ENCODE measurements around the gene NEURL1B.
"Not testable (repeated sequence)": the region's sequence is repeated elsewhere in the genome, so short reads cannot be mapped to it uniquely, and the experiment has no call there.

The NEURL1B gene

DNA sequence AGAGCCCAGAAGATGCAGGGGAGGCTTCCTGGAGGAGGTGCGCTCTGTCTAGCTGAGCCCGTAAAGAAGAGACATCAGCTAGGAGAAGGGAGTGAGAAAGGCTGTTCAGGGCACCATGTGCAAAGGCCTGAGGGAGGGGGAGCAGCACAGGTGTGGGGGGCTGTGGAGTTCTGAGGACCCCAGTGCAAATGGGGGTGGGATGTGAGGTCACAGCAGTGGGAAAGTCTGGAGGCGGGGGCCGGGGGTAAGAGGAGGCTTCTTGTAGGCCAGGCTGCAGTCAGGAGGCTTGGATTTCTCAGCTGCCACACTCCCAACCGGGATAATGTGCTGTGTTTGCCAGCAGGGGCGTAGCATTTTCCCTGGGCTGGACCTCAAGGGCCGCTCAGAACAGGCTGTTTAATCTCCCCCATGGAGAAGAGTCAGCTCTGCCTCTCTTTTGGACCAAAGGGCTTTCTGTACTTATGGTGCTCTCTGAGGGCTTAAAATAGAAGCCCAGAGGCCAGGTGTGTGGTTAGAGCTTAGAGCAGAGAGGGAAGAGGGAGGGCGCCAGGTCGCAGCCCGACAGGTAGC lies 5.7 kb downstream of the NEURL1B start:
- H3K9me3 ChIP-seq (ENCODE audit: low read depth, low read length), result no peaks in the 10 kb centered on the region
- no peak overlapping the region for H3K27ac ChIP-seq
- no peak overlapping the region for H3K9ac ChIP-seq (ENCODE audit: insufficient read length)
- no peaks in the 10 kb centered on the region for H3K36me3 ChIP-seq (ENCODE audit: insufficient read depth, low read length)
- no peak for DNase-seq (ENCODE audit: low read depth, low spot score)
- no peak overlapping the region for H3K4me3 ChIP-seq
- no peak for TF ChIP-seq EZH2 (IDR thresholded peaks at IDR 0.05)

DNA sequence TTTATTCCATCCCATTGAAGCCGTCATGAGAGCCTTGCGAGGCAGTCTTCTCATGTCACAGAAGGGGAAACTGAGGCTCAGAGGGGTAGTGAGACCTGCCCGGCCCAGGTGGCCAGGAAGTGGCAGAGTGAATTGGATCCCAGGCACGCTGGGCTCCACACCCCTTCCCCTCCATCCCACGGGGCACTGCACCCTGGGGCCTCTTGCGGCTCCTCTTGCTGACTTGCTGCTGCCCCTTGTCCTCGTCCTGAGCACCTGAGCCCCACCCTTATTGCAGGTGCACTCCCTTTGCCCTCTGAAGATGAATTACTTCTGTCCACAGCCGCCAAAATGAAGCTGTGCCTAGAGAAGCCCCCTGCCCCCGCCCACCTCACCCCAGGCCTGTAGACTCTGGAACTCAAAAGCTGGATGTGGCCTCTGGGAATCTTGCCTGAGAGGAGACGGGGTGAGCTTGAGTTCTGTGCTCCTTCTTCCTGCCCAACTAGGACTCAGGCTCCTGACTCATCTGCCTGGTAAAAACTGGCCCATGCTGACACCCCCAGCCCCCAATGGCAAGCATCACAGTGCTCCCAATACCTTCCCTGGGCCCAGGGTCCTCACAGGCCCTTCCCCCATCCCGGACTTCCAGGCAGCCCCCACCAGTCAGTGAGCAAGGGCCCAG lies 6.4 kb downstream of the NEURL1B start:
- H3K27ac ChIP-seq, result no peak overlapping the region
- DNase-seq (ENCODE audit: low read depth, low spot score), result no peak
- TF ChIP-seq FOXP2 (optimal IDR thresholded peaks at IDR 0.05; ENCODE audit: control extremely low read depth, extremely low read length, insufficient read depth), result no peak
- TF ChIP-seq POLR2AphosphoS5 (IDR thresholded peaks at IDR 0.05; ENCODE audit: borderline replicate concordance, low read depth, low read length), result no peak
- TF ChIP-seq EZH2 (IDR thresholded peaks at IDR 0.05), result no peak
- H3K9ac ChIP-seq (ENCODE audit: insufficient read length), result no peak overlapping the region
- H3K4me3 ChIP-seq, result no peak overlapping the region
- H3K9me3 ChIP-seq (ENCODE audit: low read depth, low read length), result no peaks in the 10 kb centered on the region
- H3K36me3 ChIP-seq (ENCODE audit: insufficient read depth, low read length), result no peaks in the 10 kb centered on the region

DNA sequence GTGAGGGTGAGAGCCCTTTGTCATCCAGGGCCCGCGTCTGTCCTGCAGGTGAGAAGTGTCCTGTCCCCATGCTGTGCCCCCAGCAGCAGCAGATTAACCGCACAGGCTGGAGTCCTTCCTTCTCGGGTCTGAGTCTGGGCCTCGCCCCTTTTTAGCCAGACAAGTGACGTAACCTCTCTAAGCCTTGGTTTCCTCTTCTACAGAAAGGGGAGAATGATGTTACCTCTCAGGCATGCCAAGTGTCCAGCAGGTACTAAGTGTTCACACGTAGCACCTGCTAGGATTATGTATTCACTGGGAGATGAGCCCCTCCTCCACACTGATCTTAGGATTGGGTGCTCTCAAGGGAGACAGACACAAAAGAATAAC lies 6.9 kb downstream of the NEURL1B start:
- H3K9me3 ChIP-seq (ENCODE audit: low read depth, low read length), result no peaks in the 10 kb centered on the region
- TF ChIP-seq FOXP2 (optimal IDR thresholded peaks at IDR 0.05; ENCODE audit: control extremely low read depth, extremely low read length, insufficient read depth) (no peak), POLR2AphosphoS5 (IDR thresholded peaks at IDR 0.05; ENCODE audit: borderline replicate concordance, low read depth, low read length) (no peak), EZH2 (IDR thresholded peaks at IDR 0.05) (no peak)
- no peak overlapping the region for H3K9ac ChIP-seq (ENCODE audit: insufficient read length)
- DNase-seq (ENCODE audit: low read depth, low spot score), result no peak
- no peak overlapping the region for H3K27ac ChIP-seq
- H3K36me3 ChIP-seq (ENCODE audit: insufficient read depth, low read length), result no peaks in the 10 kb centered on the region
- H3K4me3 ChIP-seq, result no peak overlapping the region

DNA sequence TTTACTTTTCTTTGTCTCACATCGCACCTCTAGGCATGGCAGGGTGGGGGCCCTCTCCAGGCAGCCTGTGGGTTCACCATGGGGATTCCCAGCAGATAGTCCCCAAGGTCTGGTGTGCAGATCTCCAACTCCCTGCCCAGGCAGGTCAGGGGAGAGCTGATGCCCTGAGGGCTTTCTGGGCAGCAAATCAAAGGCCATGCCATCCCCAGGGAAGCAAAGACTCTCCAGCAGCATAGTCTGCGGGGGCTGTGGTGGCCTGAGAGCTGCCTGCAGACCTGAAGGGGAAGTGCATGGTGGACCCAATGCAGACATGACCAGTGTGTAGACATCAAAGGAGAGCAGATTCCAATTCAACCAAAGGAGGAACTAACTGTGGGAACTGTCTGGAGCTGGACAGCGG lies 7.7 kb downstream of the NEURL1B start:
- Histone ChIP-seq H3K4me3 (no peak overlapping the region), H3K27ac (no peak overlapping the region), H3K36me3 (ENCODE audit: insufficient read depth, low read length) (no peaks in the 10 kb centered on the region), H3K9ac (ENCODE audit: insufficient read length) (no peak overlapping the region), H3K9me3 (ENCODE audit: low read depth, low read length) (no peaks in the 10 kb centered on the region)
- TF ChIP-seq FOXP2 (optimal IDR thresholded peaks at IDR 0.05; ENCODE audit: control extremely low read depth, extremely low read length, insufficient read depth) (no peak), EZH2 (IDR thresholded peaks at IDR 0.05) (no peak), POLR2AphosphoS5 (IDR thresholded peaks at IDR 0.05; ENCODE audit: borderline replicate concordance, low read depth, low read length) (no peak)
- DNase-seq (ENCODE audit: low read depth, low spot score), result no peak

DNA sequence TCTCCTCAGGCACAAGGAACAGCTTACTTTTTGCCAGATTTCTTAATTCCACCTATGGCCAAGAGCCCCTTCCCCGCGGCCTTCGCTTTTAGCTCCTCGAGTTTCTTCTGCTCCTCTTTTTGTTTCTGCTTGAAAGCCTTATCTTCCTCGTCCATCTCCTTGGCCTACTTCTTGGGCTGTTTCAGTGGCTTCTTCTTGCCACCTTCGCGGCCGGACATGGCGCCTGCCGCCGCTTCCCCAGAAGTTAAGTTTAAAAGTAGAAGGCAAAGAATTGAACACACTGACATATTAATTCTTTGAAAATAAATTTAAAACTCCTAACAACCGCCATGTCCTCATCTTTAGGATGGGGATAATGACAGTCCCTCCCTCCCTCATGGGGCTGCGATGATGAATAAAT lies 15.4 kb downstream of the NEURL1B start:
- H3K4me3 ChIP-seq; H3K9ac ChIP-seq (ENCODE audit: insufficient read length); H3K36me3 ChIP-seq (ENCODE audit: insufficient read depth, low read length); H3K27ac ChIP-seq; H3K9me3 ChIP-seq (ENCODE audit: low read depth, low read length); DNase-seq (ENCODE audit: low read depth, low spot score): not testable (repeated sequence)

DNA sequence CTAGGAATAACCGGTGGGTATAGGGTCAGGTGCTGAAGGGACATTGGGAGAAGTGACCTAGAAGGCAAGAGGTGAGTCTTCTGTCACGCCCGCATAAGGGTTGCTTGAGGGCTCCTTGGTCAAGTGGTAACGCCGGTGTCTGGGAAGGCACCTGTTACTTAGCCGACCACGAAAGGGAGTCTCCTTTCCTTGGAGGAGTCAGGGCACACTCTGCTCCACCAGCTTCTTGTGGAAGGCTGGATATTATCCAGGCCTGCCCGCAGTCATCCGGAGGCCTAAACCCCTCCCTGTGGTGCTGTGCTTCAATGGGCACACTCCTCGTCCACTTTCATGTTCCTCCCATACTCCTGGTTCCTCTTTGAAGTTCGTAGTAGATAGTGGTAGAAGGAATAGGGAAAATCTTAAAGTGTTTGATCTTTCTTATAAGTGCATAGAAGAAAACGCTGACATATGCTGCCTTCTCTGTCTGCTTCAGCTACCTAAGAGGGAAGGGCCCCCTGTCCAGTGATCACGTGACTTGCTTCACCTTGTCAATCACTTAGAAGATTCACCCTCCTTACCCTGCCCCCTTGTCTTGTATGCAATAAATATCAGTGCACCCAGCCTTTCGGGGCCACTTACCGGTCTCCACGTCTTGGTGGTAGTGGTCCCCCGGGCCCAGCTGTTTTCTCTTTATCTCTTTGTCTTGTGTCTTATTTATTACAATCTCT lies 16.6 kb downstream of the NEURL1B start:
- H3K9me3 ChIP-seq (ENCODE audit: low read depth, low read length); H3K36me3 ChIP-seq (ENCODE audit: insufficient read depth, low read length); H3K9ac ChIP-seq (ENCODE audit: insufficient read length); H3K4me3 ChIP-seq; H3K27ac ChIP-seq; DNase-seq (ENCODE audit: low read depth, low spot score): not testable (repeated sequence)

DNA sequence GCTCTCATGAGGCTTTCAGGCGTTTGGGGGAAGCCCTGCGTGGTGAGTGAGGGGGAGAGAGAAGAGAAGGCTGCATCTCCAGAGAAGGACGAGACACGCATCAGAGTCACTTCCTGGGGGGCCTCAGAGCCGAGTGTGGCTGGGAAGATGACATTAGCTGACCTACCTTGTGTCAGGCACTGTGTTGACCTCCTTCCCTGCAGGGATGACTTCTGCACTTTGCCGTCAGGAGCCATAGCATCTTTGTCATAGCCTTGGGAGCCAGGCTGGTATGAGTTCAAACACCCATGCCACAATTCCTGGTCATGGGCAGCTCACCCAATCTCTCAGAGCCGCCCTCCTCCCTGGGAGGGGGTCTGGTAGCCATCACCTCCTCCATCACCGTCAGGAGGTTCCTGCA lies 17.3 kb downstream of the NEURL1B start:
- DNase-seq (ENCODE audit: low read depth, low spot score), result no peak
- H3K4me3 ChIP-seq, result no peak overlapping the region
- TF ChIP-seq EZH2 (IDR thresholded peaks at IDR 0.05), result no peak
- TF ChIP-seq FOXP2 (optimal IDR thresholded peaks at IDR 0.05; ENCODE audit: control extremely low read depth, extremely low read length, insufficient read depth), result no peak
- no peak for TF ChIP-seq POLR2AphosphoS5 (IDR thresholded peaks at IDR 0.05; ENCODE audit: borderline replicate concordance, low read depth, low read length)
- H3K27ac ChIP-seq, result no peak overlapping the region
- no peaks in the 10 kb centered on the region for H3K36me3 ChIP-seq (ENCODE audit: insufficient read depth, low read length)
- H3K9ac ChIP-seq (ENCODE audit: insufficient read length), result no peak overlapping the region
- no peaks in the 10 kb centered on the region for H3K9me3 ChIP-seq (ENCODE audit: low read depth, low read length)

DNA sequence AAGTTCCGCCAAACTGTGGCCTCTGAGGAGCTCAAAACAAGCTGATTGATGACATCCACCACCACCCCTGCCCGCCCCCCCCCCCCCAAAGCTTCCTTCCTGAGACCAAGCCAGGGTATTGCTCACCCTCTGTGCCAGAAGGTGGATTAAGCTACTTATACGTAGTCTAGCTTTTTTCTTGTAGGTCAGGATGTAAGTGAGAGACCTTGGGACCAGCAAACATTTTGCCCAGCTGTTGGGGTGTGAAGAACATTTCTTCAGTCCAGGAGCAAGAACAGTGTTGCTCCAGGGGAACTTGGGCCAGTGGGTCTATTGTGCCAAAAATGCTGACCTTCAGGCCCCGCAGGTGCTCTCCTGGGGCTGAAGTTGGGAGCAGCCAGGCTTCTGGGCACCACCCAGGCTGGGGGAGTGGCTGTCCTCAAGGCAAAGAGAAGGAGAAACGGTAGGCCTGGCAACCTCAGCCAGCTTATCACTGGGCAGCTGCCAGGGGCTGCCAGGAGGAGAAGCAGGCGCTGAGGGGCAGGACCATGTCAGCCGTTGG lies 18.0 kb downstream of the NEURL1B start:
- Histone ChIP-seq H3K9ac (ENCODE audit: insufficient read length) (no peak overlapping the region), H3K9me3 (ENCODE audit: low read depth, low read length) (no peaks in the 10 kb centered on the region), H3K27ac (no peak overlapping the region), H3K4me3 (no peak overlapping the region), H3K36me3 (ENCODE audit: insufficient read depth, low read length) (no peaks in the 10 kb centered on the region)
- DNase-seq (ENCODE audit: low read depth, low spot score), result no peak
- TF ChIP-seq FOXP2 (optimal IDR thresholded peaks at IDR 0.05; ENCODE audit: control extremely low read depth, extremely low read length, insufficient read depth) (no peak), POLR2AphosphoS5 (IDR thresholded peaks at IDR 0.05; ENCODE audit: borderline replicate concordance, low read depth, low read length) (no peak)

DNA sequence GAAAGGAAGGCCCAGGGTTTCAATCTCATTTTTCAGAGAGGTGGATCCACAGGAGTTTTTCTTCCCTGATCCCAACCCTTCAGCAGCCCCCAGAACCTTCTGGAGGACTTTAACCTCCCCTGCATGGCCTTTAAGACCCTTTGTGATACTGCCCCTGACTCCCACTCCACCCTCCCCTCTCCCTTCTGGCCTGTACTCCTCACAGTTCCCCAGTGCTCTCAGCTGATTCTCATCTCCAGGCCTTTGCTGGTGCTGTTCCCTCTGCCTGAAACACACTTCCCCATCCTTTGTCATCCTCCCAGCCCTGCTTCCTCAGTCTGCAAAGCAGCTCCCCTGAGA lies 18.5 kb downstream of the NEURL1B start:
- H3K9me3 ChIP-seq (ENCODE audit: low read depth, low read length), result no peaks in the 10 kb centered on the region
- no peak overlapping the region for H3K4me3 ChIP-seq
- H3K36me3 ChIP-seq (ENCODE audit: insufficient read depth, low read length), result no peaks in the 10 kb centered on the region
- TF ChIP-seq FOXP2 (optimal IDR thresholded peaks at IDR 0.05; ENCODE audit: control extremely low read depth, extremely low read length, insufficient read depth) (no peak), POLR2AphosphoS5 (IDR thresholded peaks at IDR 0.05; ENCODE audit: borderline replicate concordance, low read depth, low read length) (no peak), EZH2 (IDR thresholded peaks at IDR 0.05) (no peak)
- no peak overlapping the region for H3K9ac ChIP-seq (ENCODE audit: insufficient read length)
- DNase-seq (ENCODE audit: low read depth, low spot score), result no peak
- no peak overlapping the region for H3K27ac ChIP-seq

Measured in SK-N-MC (cell line).